CD4-positive, alpha-beta T cell (primary cell): ENCODE results near the gene DIABLO. TPM values are rescaled to one million over a fixed set of nuclear protein-coding genes. Genes with fewer than 3 reads are reported as not detected.
"Not testable (repeated sequence)": the region's sequence is repeated elsewhere in the genome, so short reads cannot be mapped to it uniquely, and the experiment has no call there.

ENCODE experiments used
- ATAC-seq: fragments of 200-7000 bp; cut with Tn5 transposase; one replicate; pipeline ENCODE4 v1.10.0; 2022; ENCODE audit warnings: mild to moderate bottlenecking; ENCODE audit not compliant: poor library complexity
- CTCF ChIA-PET: fragments of 350-600 bp; sonication (Branson Sonifier 250); formaldehyde crosslinking; loops from one replicate; lab custom pipeline; 2021; ENCODE audit warnings: antibody characterized with exemption, inconsistent platforms; lab: Charles Lee
- POLR2A ChIA-PET: fragments of 350-600 bp; sonication (Branson Sonifier 250); formaldehyde crosslinking; loops from one replicate; lab custom pipeline; 2021; ENCODE audit warnings: antibody characterized with exemption, inconsistent platforms; lab: Charles Lee
- DNase-seq, 14 experiments: peaks; one replicate each; pipeline ENCODE4 v3.0.0-alpha.2; 2013 to 2020; ENCODE audit warnings: mixed read lengths in 2 of 14
- H3K27ac ChIP-seq, 2 donors: one replicate each; pipeline versions ENCODE4 v1.5.1 to v1.7.0; 2013; ENCODE audit warnings: low read length in 2 of 2, low read depth in 1 of 2, mild to moderate bottlenecking in 1 of 2
- H3K27me3 ChIP-seq, 2 experiments: 1 replicate in 1 of 2; 2 replicates in 1 of 2; pipeline versions ENCODE4 v1.6.1 to v1.7.0; 2013; ENCODE audit warnings: low read length in 2 of 2, control low read depth in 1 of 2, mild to moderate bottlenecking in 1 of 2, moderate library complexity in 1 of 2; ENCODE audit not compliant: insufficient read depth in 2 of 2, control insufficient read depth in 1 of 2
- H3K36me3 ChIP-seq: one replicate; pipeline ENCODE4 v1.6.1; 2013; ENCODE audit warnings: low read length, control low read depth; ENCODE audit not compliant: insufficient read depth
- H3K4me1 ChIP-seq: one replicate; pipeline ENCODE4 v1.6.1; 2013; ENCODE audit warnings: low read length, control low read depth; ENCODE audit not compliant: insufficient read depth
- H3K4me3 ChIP-seq: one replicate; pipeline ENCODE4 v1.5.1; 2013; ENCODE audit warnings: mild to moderate bottlenecking, low read length, moderate library complexity
- H3K9me3 ChIP-seq, 2 experiments: 1 replicate in 1 of 2; 2 replicates in 1 of 2; pipeline versions ENCODE4 v1.6.1 to v1.7.0; 2013; ENCODE audit warnings: low read length in 2 of 2, mild to moderate bottlenecking in 2 of 2, control low read depth in 1 of 2, moderate library complexity in 1 of 2; ENCODE audit not compliant: control insufficient read depth in 1 of 2, insufficient read depth in 1 of 2
- H3K27ac Mint-ChIP-seq: one replicate; pipeline ENCODE4 v1.8.0; 2020; ENCODE audit warnings: mixed read lengths
- H3K27me3 Mint-ChIP-seq: one replicate; pipeline ENCODE4 v1.8.0; 2021; ENCODE audit warnings: mixed read lengths
- H3K36me3 Mint-ChIP-seq: one replicate; pipeline ENCODE4 v1.8.0; 2021; ENCODE audit warnings: low read depth, mixed read lengths
- H3K4me1 Mint-ChIP-seq: one replicate; pipeline ENCODE4 v1.8.0; 2021; ENCODE audit warnings: low read depth, mixed read lengths
- H3K4me3 Mint-ChIP-seq: one replicate; pipeline ENCODE4 v1.8.0; 2020; ENCODE audit warnings: mild to moderate bottlenecking, mixed read lengths
- H3K9me3 Mint-ChIP-seq: one replicate; pipeline ENCODE4 v1.8.0; 2020; ENCODE audit warnings: mixed read lengths
- intact Hi-C, 2 experiments: fragments of 100-400 bp; cut with DNase I in 1 of 2; cut with micrococcal nuclease in 1 of 2; formaldehyde crosslinking; loops; one replicate each; pipeline versions ENCODE4 v1.15.1 to v1.9.0; 2023 to 2025; cut with DNase I, micrococcal nuclease
- total RNA-seq, 174 experiments: library from RNA in 2 of 174; stranded (reverse) in 2 of 174; gene quantifications; one replicate each; pipeline ENCODE4 v1.2.3 and lab custom pipeline; 2021 to 2026
- TF ChIP-seq, protein P1 (sequence below): fragments of 200-600 bp; IDR thresholded peaks from one replicate; pipeline ENCODE4 v1.8.0; 2022; ENCODE audit warnings: antibody characterized with exemption, mild to moderate bottlenecking

The DIABLO gene
- total RNA-seq, 2 experiments from 2014 or later = 90.3 to 91.3 TPM

DNA sequence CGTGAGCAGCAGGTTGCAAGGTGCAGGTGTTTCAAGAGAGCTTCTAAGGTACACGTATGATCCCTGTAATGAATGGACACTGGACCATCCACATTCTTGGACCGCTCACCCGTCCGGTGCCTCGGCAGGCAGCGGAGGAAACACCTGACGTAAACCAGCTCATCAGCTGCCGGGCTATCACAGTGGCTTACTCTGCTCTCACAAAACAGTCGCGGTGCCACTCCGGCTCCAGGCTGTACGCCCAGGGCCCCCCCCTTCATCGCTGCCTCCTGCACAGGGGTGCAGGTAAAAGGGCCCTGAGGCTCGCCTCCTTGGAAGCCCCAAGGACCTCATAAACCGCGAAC, 40.0 kb upstream of the DIABLO start:
- Histone ChIP-seq H3K4me1 (peaks cover 25% of the 10 kb centered on the region), H3K27me3 (no peaks in the 10 kb centered on the region), H3K9me3 (no peaks in the 10 kb centered on the region), H3K4me3 (peak overlapping the region; percentile 85), H3K36me3 (peaks cover 24% of the 10 kb centered on the region), H3K27ac (peak overlapping the region; percentile 94 to 97)
- ChIA-PET POLR2A (interaction anchor here (0.9 to 3.3 kb wide), 6 partner anchors 8 to 261 kb away, joined by 4 to 68 read pairs (median 8); partner anchors contain the start of genes DIABLO, KNTC1, RSRC2 and ZCCHC8), CTCF (interaction anchor here (3.3 kb wide), 1 partner anchor 39 kb away, joined by 24 read pairs; the partner anchor contains the start of gene DIABLO)
- intact Hi-C loops = loop anchor here (1.0 to 10.0 kb wide), 6 partner anchors 21 to 349 kb away; partner anchors contain the start of genes CFAP251 (in 1 of the 2), DIABLO (in 1 of the 2) and ZCCHC8 (in 1 of the 2)
- Mint-ChIP-seq H3K27ac (peak overlapping the region; percentile 99), H3K9me3 (no peaks in the 10 kb centered on the region), H3K4me1 (peaks cover 33% of the 10 kb centered on the region), H3K27me3 (peaks cover 8% of the 10 kb centered on the region), H3K4me3 (peak overlapping the region; percentile 100), H3K36me3 (peaks cover 48% of the 10 kb centered on the region)
- DNase-seq (peak in 8 of 14 experiments; percentile 37 to 66 (median 52)), ATAC-seq (peak; percentile 59)
- TF ChIP-seq, protein P1, sequence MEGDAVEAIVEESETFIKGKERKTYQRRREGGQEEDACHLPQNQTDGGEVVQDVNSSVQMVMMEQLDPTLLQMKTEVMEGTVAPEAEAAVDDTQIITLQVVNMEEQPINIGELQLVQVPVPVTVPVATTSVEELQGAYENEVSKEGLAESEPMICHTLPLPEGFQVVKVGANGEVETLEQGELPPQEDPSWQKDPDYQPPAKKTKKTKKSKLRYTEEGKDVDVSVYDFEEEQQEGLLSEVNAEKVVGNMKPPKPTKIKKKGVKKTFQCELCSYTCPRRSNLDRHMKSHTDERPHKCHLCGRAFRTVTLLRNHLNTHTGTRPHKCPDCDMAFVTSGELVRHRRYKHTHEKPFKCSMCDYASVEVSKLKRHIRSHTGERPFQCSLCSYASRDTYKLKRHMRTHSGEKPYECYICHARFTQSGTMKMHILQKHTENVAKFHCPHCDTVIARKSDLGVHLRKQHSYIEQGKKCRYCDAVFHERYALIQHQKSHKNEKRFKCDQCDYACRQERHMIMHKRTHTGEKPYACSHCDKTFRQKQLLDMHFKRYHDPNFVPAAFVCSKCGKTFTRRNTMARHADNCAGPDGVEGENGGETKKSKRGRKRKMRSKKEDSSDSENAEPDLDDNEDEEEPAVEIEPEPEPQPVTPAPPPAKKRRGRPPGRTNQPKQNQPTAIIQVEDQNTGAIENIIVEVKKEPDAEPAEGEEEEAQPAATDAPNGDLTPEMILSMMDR = no peak

DNA sequence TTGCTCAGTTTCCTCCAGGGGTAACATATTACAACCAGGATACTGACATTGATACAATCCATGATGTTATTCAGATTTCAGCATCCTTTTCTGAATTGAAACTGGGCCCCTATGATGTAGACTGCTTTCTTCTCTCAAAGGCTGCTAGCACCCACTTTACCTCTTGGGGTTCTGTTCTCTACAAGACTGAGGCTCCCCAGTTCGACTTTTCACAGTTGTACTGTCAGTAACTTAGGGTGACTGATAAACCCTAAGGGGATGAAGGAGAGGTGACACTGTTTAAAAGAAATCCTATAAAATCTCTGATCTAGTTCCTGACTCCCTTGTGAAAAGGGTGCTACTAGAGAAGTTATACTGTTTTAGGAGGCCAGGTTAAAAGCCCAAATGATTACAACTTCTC, 39.6 kb upstream of the DIABLO start:
- Histone ChIP-seq H3K27me3 (no peaks in the 10 kb centered on the region), H3K4me3 (peak overlapping the region; percentile 85), H3K27ac (peak overlapping the region; percentile 94 to 97), H3K36me3 (peaks cover 26% of the 10 kb centered on the region), H3K9me3 (no peaks in the 10 kb centered on the region), H3K4me1 (peaks cover 25% of the 10 kb centered on the region)
- peaks cover 8% of the 10 kb centered on the region for H3K27me3 Mint-ChIP-seq
- H3K36me3 Mint-ChIP-seq = peaks cover 51% of the 10 kb centered on the region
- peaks cover 33% of the 10 kb centered on the region for H3K4me1 Mint-ChIP-seq
- ChIA-PET CTCF (interaction anchor here (1.6 to 3.3 kb wide), 2 partner anchors 21 to 39 kb away, joined by 3 to 24 read pairs; partner anchors contain the start of gene DIABLO), POLR2A (interaction anchor here (0.9 to 3.3 kb wide), 5 partner anchors 8 to 235 kb away, joined by 4 to 68 read pairs (median 7); partner anchors contain the start of genes DIABLO and ZCCHC8)
- peak overlapping the region; percentile 100 for H3K4me3 Mint-ChIP-seq
- DNase-seq (peak in 4 of 14 experiments; percentile 5 to 65 (median 42)), ATAC-seq (peak; percentile 43)
- H3K9me3 Mint-ChIP-seq = no peaks in the 10 kb centered on the region
- intact Hi-C loops = loop anchor here (1.0 to 10.0 kb wide), 4 partner anchors 37 to 348 kb away; partner anchors contain the start of genes CFAP251 (in 1 of the 2) and ZCCHC8 (in 1 of the 2)
- peak overlapping the region; percentile 99 for H3K27ac Mint-ChIP-seq
- TF ChIP-seq, protein P1 = no peak

DNA sequence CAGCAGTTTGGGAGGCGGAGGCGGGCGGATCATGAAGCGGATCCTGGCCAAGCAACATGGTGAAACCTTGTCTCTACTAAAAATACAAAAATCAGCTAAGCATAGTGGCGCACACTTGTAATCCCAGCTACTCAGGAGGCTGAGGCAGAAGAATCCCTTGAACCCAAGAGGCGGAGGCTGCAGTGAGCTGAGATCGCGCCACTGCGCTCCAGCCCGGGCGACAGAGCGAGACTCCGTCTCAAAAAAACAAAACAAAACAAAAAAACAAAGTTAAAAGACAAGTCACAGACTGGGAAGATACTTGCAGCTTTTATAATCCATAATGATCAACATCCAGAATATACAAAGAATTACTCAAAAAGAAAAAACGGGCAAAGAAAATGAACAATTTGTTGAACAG, 34.9 kb upstream of the DIABLO start:
- H3K27ac Mint-ChIP-seq, H3K9me3 ChIP-seq, H3K4me3 Mint-ChIP-seq, H3K9me3 Mint-ChIP-seq, H3K27me3 Mint-ChIP-seq, H3K27ac ChIP-seq, ATAC-seq, H3K27me3 ChIP-seq, H3K4me3 ChIP-seq, DNase-seq, H3K4me1 ChIP-seq: not testable (repeated sequence)
- ChIA-PET CTCF (interaction anchor here (1.0 kb wide), 1 partner anchor 96 kb away, joined by 3 read pairs; no protein-coding TSS in a partner anchor), POLR2A (interaction anchor here (1.3 kb wide), 1 partner anchor 16 kb away, joined by 5 read pairs; no protein-coding TSS in a partner anchor)
- H3K36me3 Mint-ChIP-seq = peaks cover 77% of the 10 kb centered on the region
- peaks cover 59% of the 10 kb centered on the region for H3K36me3 ChIP-seq
- H3K4me1 Mint-ChIP-seq = peaks cover 29% of the 10 kb centered on the region
- intact Hi-C loops = loop anchor here in 1 of 2 experiments (10.0 kb wide), 1 partner anchor 244 kb away; the partner anchor contains the start of gene ZCCHC8

DNA sequence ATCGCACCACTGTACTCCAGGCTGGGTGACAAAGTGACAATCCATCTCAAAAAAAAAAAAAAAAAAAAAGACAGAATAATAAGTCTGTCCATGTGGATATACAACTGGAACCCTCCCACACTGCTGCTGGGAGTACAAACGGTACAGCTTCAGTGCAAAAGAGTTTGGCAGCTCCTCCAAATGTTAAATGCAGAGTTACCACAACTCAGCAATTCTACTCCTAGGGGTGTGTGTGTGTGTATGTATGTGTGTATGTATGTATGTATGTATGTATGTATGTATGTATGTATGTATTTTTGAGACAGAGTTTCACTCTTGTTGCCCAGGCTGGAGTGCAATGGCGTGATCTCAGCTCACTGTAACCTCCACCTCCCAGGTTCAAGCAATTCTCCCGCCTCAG, 33.1 kb upstream of the DIABLO start:
- H3K4me1 ChIP-seq, H3K9me3 ChIP-seq, DNase-seq, H3K27ac Mint-ChIP-seq, H3K27me3 Mint-ChIP-seq, H3K27me3 ChIP-seq, H3K9me3 Mint-ChIP-seq, H3K27ac ChIP-seq, intact Hi-C loops, H3K4me3 ChIP-seq, ATAC-seq, H3K4me3 Mint-ChIP-seq: not testable (repeated sequence)
- CTCF ChIA-PET = interaction anchor here (0.6 kb wide), 1 partner anchor 362 kb away, joined by 3 read pairs; no protein-coding TSS in a partner anchor
- peaks cover 62% of the 10 kb centered on the region for H3K36me3 ChIP-seq
- H3K4me1 Mint-ChIP-seq = peaks cover 18% of the 10 kb centered on the region
- POLR2A ChIA-PET = interaction anchor here (1.3 kb wide), 1 partner anchor 14 kb away, joined by 4 read pairs; no protein-coding TSS in a partner anchor
- H3K36me3 Mint-ChIP-seq = peaks cover 82% of the 10 kb centered on the region

DNA sequence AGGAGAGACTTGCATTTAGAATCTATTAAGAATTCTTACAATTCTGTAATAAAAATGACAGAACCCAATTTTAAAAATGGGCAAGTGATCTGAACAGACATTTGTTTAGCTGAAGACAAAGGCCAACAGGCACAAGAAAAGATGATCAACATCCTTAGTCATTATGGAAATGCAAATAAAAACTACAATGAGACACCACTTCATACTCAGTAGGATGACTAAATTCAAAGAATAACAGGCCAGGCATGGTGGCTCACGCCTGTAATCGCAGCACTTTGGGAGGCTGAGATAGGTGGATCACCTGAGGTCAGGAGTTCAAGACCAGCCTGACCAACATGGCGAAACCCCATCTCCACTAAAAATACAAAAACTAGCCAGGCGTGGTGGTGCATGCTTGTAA, 32.6 kb upstream of the DIABLO start:
- DNase-seq, H3K27ac ChIP-seq, intact Hi-C loops, H3K4me1 ChIP-seq, H3K9me3 ChIP-seq, H3K27me3 Mint-ChIP-seq, ATAC-seq, H3K27me3 ChIP-seq, H3K4me3 Mint-ChIP-seq, H3K9me3 Mint-ChIP-seq, H3K4me3 ChIP-seq, H3K27ac Mint-ChIP-seq: not testable (repeated sequence)
- H3K4me1 Mint-ChIP-seq = peaks cover 13% of the 10 kb centered on the region
- POLR2A ChIA-PET = interaction anchor here (0.6 to 2.1 kb wide), 3 partner anchors 8 to 357 kb away, joined by 3 to 7 read pairs (median 4); partner anchors contain the start of gene VPS33A
- H3K36me3 ChIP-seq = peaks cover 64% of the 10 kb centered on the region
- H3K36me3 Mint-ChIP-seq = peaks cover 80% of the 10 kb centered on the region
- CTCF ChIA-PET = interaction anchor here (0.6 kb wide), 1 partner anchor 361 kb away, joined by 3 read pairs; no protein-coding TSS in a partner anchor
